Mucosa of rectum (tissue), 2 donors: ENCODE results near the gene TPPP3.
A peak's percentile ranks its signal among the peaks of the same experiment; 100 is the strongest.

Experiments
- H3K27ac ChIP-seq, 2 donors: one replicate each; pipeline ENCODE4 v1.7.0; 2013; ENCODE audit warnings: inconsistent platforms in 2 of 2, low read depth in 2 of 2, low read length in 2 of 2
- H3K27me3 ChIP-seq, 2 donors: one replicate each; pipeline ENCODE4 v1.7.0; 2013; ENCODE audit warnings: low read length in 2 of 2; ENCODE audit not compliant: control insufficient read depth in 2 of 2, insufficient read depth in 2 of 2
- H3K36me3 ChIP-seq, 2 donors: one replicate each; pipeline ENCODE4 v1.7.0; 2013; ENCODE audit warnings: low read length in 2 of 2; ENCODE audit not compliant: control insufficient read depth in 2 of 2, insufficient read depth in 2 of 2
- H3K4me1 ChIP-seq, 2 donors: one replicate each; pipeline ENCODE4 v1.7.0; 2013; ENCODE audit warnings: low read length in 2 of 2, mild to moderate bottlenecking in 1 of 2; ENCODE audit not compliant: control insufficient read depth in 2 of 2, insufficient read depth in 2 of 2
- H3K4me3 ChIP-seq, 2 donors: one replicate each; pipeline ENCODE4 v1.7.0; 2013; ENCODE audit warnings: low read length in 2 of 2
- H3K9ac ChIP-seq, 2 donors: one replicate each; pipeline ENCODE4 v1.7.0; 2013; ENCODE audit warnings: low read length in 2 of 2, low read depth in 1 of 2, mild to moderate bottlenecking in 1 of 2
- H3K9me3 ChIP-seq, 2 donors: one replicate each; pipeline ENCODE4 v1.7.0; 2013; ENCODE audit warnings: low read length in 2 of 2; ENCODE audit not compliant: control insufficient read depth in 2 of 2
- donor health status: healthy.
- donor health status: Normal muscosa, but diverticular disease.

Gene TPPP3

DNA sequence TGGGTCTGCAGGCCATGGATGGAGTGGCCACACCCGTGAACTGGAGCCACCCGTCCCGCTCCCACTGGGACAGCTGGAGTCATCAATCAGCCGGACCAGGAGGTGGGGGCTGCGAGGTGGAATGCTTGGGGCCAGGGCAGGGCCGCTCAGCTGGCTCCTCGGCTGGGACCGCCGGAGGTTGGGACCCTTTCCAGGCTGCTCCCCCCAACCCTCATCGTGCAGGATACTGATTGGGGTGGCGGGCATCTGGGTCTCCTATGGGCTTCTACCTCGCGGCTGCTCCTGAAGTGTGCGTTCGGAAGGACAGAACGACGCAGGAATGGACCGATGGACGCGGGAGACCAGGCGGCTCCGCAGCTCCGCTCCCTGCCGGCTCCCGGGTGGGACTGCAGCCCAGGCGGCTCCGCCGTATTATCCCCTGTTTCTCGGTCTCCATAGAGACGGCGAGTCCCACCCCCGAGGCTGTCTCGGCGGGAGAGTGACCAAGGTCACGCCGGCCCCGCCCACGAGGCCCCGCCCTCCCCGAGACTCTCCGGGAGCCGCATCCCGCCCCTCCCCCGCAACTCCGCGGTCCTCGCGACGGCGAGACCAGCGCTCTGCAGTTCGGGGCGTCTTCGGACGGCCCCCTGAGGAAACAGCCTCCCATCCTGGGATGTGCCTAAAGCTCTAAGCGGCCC is at the start of gene TPPP3:
Gene TPPP3, minus strand, starts transcription at position 388 of the 677 bp plus-strand sequence. CDS start 2,387 bp downstream, outside the sequence.
- peak within 1 kb of the TSS; percentile 65 for H3K4me3 ChIP-seq
- H3K27me3 ChIP-seq: no peaks in the 10 kb centered on the region
- H3K36me3 ChIP-seq: no peaks in the 10 kb centered on the region
- H3K27ac ChIP-seq: peak within 1 kb of the TSS; percentile 66 to 72
- peaks cover 48 to 49% of the 10 kb centered on the region in 2 donors for H3K4me1 ChIP-seq
- H3K9me3 ChIP-seq: no peaks in the 10 kb centered on the region
- H3K9ac ChIP-seq: peak within 1 kb of the TSS; percentile 64 to 65

DNA sequence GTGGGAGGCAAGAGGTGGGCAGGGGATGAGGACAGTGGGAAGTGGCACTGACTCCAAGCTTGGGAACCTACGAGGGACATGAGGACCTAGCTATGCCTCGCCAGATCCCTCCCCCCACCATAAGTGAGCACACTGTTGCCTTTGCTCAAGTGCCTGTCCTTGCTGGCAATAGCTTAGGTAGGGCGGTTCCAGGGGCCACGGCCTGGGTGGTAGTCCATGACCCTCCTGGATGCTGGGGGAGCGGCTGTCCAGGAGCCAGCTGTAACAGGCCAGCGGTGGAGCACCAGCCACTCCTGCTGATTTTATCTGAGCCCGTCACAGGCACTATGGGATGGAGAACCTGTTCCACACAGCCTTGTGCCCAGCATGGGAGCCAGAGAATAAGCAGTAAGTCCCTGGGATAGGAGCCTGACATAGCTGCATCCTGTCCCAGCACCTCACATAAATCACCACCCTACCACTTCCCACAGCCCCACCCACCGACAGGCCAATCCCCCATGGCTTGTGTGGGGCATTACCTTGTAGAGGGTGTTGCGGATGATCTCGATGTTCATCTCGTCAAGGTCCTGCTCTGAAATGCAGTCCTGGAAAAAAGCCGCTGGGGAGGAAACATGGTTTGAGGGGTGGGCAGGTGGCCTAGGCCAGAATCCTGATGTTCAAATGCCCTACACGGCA is 49.4 kb upstream of the TPPP3 start:
- Histone ChIP-seq H3K4me1 (peaks cover 73 to 75% of the 10 kb centered on the region in 2 donors), H3K9me3 (no peaks in the 10 kb centered on the region), H3K27ac (peak overlapping the region; percentile 94 to 97), H3K4me3 (no peak overlapping the region), H3K9ac (peak overlapping the region; percentile 54 to 85), H3K27me3 (no peaks in the 10 kb centered on the region), H3K36me3 (peaks cover 48 to 55% of the 10 kb centered on the region in 2 donors)

DNA sequence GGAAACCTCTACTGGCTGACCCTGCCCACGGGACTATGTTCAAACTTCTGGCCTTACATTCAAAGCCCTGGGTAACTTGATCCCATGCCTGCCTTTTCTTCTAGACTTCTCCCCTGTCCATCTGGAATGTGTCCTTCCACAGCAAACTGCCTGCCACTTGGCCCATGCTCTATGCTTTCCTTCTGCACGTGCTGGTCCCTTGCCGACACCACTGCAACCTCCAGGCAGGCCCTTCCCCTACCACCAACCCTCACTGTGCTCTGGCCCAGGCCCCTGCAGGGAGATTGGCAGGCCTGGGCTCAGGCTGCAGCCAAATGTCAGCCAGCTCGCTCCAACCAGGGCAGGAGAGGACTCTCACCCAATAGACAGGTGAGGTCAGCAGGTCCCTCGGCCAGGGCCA is 48.6 kb upstream of the TPPP3 start:
- Histone ChIP-seq H3K27ac (peak overlapping the region; percentile 94 to 97), H3K9me3 (no peaks in the 10 kb centered on the region), H3K4me3 (no peak overlapping the region), H3K27me3 (no peaks in the 10 kb centered on the region), H3K4me1 (peaks cover 65 to 67% of the 10 kb centered on the region in 2 donors), H3K36me3 (peaks cover 52 to 59% of the 10 kb centered on the region in 2 donors), H3K9ac (peak overlapping the region; percentile 54 to 85)

DNA sequence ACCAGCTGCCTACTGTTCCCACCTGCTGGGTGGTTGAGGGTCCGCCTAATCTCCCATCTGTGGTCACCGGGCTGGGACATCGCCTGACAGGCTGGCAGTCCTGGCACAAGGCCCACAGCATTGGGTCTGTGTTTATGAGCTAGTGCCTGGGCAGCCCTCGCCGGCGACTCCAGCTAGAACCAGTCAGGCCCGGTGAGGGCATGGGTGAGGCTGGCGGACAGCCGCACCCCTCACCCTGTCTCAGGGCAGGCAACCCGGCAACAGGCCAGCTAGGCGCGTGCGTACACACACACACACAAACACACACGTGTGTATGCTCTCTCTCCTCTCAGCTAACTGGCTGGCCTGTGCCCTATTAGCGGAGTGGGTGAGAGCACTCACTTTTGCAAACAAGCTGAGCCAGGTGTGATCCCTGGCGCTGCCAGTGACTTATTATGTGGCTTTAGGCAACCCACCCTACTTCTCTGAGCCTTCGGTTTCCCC is 48.0 kb upstream of the TPPP3 start:
- Histone ChIP-seq H3K4me1 (peaks cover 59 to 61% of the 10 kb centered on the region in 2 donors), H3K27me3 (no peaks in the 10 kb centered on the region), H3K4me3 (no peak overlapping the region), H3K9ac (peak overlapping the region; percentile 70 to 86), H3K27ac (peak overlapping the region; percentile 94 to 97), H3K36me3 (peaks cover 57 to 65% of the 10 kb centered on the region in 2 donors), H3K9me3 (no peaks in the 10 kb centered on the region)

DNA sequence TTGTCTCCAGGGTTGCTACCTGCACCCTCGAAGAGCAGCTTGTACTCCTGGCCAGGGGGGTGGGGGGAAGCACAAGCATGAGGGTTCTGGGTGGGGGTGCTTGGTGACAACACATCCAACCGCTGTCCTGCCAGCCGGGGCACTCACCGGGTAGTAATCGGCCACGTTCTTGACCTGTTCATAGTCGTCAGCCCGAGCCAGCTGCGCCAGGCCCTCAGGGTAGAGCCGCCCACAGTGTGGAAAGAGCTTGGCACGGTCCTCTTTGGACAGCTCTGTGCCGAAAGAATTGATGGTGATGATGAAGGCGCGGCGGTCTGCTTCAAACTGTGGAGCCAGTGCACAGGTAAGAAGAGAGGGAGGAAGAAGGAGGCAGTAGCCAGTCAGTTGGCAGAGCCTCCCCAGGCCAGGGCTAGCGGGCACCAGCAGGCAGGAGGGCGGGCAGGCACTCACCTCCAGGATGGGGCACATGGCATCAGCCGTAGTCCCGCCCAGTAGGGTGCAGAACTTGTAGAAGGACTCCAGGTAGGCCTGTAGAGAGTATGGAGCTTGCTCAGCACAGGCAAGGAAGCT is 45.6 kb upstream of the TPPP3 start:
- peaks cover 43 to 44% of the 10 kb centered on the region in 2 donors for H3K4me1 ChIP-seq
- H3K9me3 ChIP-seq: no peaks in the 10 kb centered on the region
- no peaks in the 10 kb centered on the region for H3K27me3 ChIP-seq
- H3K36me3 ChIP-seq: peaks cover 55 to 62% of the 10 kb centered on the region in 2 donors
- peak overlapping the region; percentile 66 to 94 for H3K27ac ChIP-seq
- H3K4me3 ChIP-seq: no peak overlapping the region
- H3K9ac ChIP-seq: no peak overlapping the region

DNA sequence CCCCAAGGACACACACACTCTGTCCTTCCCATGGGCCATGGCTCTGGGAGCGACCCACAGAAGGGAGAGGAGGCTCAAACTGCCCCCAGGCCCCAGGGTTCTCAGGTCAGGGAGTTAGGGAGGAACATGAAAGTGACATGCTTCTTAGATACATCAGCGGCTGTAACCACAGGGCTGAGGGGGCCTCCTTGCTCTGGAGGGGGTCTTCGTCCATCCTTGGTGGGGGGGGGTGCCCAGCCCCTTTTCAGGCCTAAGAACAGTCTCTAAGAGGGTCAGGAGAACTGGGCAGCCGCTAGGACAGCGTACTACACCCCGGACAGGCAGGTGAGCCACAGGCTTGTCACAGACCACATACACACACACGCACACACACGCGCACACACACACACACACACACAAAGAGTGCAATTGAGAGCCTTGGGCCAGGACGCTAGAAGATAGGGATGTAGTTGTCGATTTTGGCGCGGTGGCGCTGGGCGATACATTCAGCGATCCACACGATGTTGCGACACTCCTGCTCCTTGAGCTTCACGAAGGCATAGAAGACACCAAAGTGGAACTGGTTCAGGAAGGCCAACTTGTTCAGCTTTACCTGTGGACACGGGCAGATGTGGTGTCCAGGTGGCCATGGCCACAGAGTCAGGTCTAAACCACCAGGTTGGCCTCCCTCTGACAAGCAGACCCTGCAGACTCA is 44.9 kb upstream of the TPPP3 start:
- Histone ChIP-seq H3K27me3 (no peaks in the 10 kb centered on the region), H3K4me3 (no peak overlapping the region), H3K4me1 (peaks cover 38 to 41% of the 10 kb centered on the region in 2 donors), H3K9ac (peak overlapping the region in 1 of 2 donors; percentile 2), H3K36me3 (peaks cover 54 to 62% of the 10 kb centered on the region in 2 donors), H3K27ac (peak overlapping the region; percentile 66 to 94), H3K9me3 (no peaks in the 10 kb centered on the region)

DNA sequence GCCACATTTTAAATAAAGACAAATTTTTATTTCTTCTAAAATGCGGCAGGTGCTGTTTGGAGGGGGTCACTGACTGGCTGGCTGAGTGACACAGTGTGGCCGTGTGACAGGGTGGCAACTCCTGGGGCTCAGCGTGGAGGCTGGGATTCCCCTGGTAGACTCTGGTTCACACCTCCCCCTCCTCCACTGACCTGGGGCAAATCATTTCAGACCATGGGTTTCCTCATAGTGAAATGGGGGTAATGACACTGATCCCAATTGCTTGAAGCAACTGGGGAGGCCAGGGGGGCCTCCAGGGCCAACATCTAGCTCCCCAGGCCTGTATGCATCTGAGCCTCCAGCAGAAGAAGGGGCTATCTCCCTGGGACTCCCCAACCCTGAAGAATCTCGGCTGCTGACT is 44.2 kb upstream of the TPPP3 start:
- Histone ChIP-seq H3K9me3 (no peaks in the 10 kb centered on the region), H3K36me3 (peaks cover 51 to 63% of the 10 kb centered on the region in 2 donors), H3K27me3 (no peaks in the 10 kb centered on the region), H3K9ac (peak overlapping the region in 1 of 2 donors; percentile 45), H3K4me1 (peaks cover 34 to 41% of the 10 kb centered on the region in 2 donors), H3K27ac (peak overlapping the region; percentile 38 to 66), H3K4me3 (no peak overlapping the region)

DNA sequence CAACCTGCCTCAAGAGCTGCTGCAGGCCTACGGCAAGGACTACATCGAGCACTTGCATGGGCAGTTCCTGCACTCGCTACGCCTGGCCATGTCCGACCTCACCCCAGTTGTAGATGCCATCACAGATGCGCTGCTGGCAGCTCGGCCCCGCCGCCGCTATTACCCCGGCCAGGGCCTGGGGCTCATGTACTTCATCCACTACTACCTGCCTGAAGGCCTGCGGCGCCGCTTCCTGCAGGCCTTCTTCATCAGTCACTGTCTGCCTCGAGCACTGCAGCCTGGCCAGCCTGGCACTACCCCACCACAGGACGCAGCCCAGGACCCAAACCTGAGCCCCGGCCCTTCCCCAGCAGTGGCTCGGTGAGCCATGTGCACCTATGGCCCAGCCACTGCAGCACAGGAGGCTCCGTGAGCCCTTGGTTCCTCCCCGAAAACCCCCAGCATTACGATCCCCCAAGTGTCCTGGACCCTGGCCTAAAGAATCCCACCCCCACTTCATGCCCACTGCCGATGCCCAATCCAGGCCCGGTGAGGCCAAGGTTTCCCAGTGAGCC is 43.4 kb upstream of the TPPP3 start:
- no peaks in the 10 kb centered on the region for H3K9me3 ChIP-seq
- H3K4me1 ChIP-seq: peaks cover 28 to 33% of the 10 kb centered on the region in 2 donors
- no peak overlapping the region for H3K4me3 ChIP-seq
- peak overlapping the region in 1 of 2 donors; percentile 45 for H3K9ac ChIP-seq
- H3K27ac ChIP-seq: peak overlapping the region in 1 of 2 donors; percentile 66
- no peaks in the 10 kb centered on the region for H3K27me3 ChIP-seq
- H3K36me3 ChIP-seq: peaks cover 51 to 58% of the 10 kb centered on the region in 2 donors

DNA sequence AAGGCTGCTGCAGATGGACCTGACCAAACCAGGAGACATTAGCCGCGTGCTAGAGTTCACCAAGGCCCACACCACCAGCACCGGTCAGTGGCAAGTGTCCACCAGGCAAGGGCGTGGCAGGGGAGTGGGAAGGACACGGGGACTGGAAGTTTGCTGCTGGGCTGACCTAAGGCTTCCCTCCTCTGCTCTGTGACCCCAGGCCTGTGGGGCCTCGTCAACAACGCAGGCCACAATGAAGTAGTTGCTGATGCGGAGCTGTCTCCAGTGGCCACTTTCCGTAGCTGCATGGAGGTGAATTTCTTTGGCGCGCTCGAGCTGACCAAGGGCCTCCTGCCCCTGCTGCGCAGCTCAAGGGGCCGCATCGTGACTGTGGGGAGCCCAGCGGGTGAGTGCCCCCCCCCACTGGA is 42.5 kb upstream of the TPPP3 start:
- Histone ChIP-seq H3K4me3 (no peak overlapping the region), H3K36me3 (peaks cover 51 to 58% of the 10 kb centered on the region in 2 donors), H3K4me1 (peaks cover 21 to 26% of the 10 kb centered on the region in 2 donors), H3K27ac (peak overlapping the region; percentile 43 to 50), H3K9ac (no peak overlapping the region), H3K27me3 (no peaks in the 10 kb centered on the region), H3K9me3 (no peaks in the 10 kb centered on the region)
